K562 (cell line): Measurements from ENCODE around the gene IMMP2L.

Source experiments
- ATF2 ChIP-seq: sonication (generic); formaldehyde crosslinking; IDR thresholded peaks from 2 replicates; pipeline ENCODE4 v1.8.1; 2022; ENCODE audit warnings: missing genetic modification reagents
- CTCF ChIP-seq, 3 experiments: IDR thresholded peaks in 2 of 3; conservative IDR thresholded peaks in 1 of 3; 2 replicates each; pipeline ENCODE4 v1.5.1; 2011 to 2012; ENCODE audit warnings: low read length in 3 of 3, mild to moderate bottlenecking in 3 of 3, control low read depth in 2 of 3, improper control_type of control experiment in 1 of 3, inconsistent platforms in 1 of 3, low read depth in 1 of 3, mixed read lengths in 1 of 3, moderate library complexity in 1 of 3; ENCODE audit not compliant: insufficient read depth in 2 of 3
- NRF1 ChIP-seq, 2 experiments: fragments of 450-650 bp; IDR thresholded peaks in 1 of 2; conservative IDR thresholded peaks in 1 of 2; 2 replicates each; pipeline ENCODE4 v1.6.1; 2014; ENCODE audit warnings: mild to moderate bottlenecking in 2 of 2
- RAD21 ChIP-seq, 2 experiments: fragments of 250-450 bp in 1 of 2; fragments of 450-650 bp in 1 of 2; sonication (Bioruptor Pico) in 1 of 2; formaldehyde crosslinking in 1 of 2; IDR thresholded peaks in 1 of 2; conservative IDR thresholded peaks in 1 of 2; 2 replicates each; pipeline versions ENCODE4 v1.4.0 to v1.8.0; 2020 to 2022; ENCODE audit warnings: mild to moderate bottlenecking in 2 of 2, moderate library complexity in 1 of 2
- REST ChIP-seq, 2 experiments: fragments of 450-650 bp; formaldehyde crosslinking in 1 of 2; IDR thresholded peaks; 2 replicates each; pipeline versions ENCODE4 v1.4.0 to v1.6.1; 2014 to 2020; ENCODE audit warnings: mild to moderate bottlenecking in 2 of 2, borderline replicate concordance in 1 of 2, low read depth in 1 of 2
- SIN3A ChIP-seq, 2 experiments: fragments of 150-350 bp in 1 of 2; IDR thresholded peaks; 2 replicates each; pipeline ENCODE4 v1.6.1; 2011 to 2016; ENCODE audit warnings: borderline replicate concordance in 2 of 2, low read depth in 2 of 2, low read length in 2 of 2, mild to moderate bottlenecking in 2 of 2, moderate library complexity in 2 of 2; ENCODE audit not compliant: control insufficient read depth in 1 of 2
- ZNF449 ChIP-seq: fragments of 250-450 bp; sonication (Bioruptor Pico); IDR thresholded peaks from 2 replicates; pipeline ENCODE4 v1.8.0; 2022; ENCODE audit warnings: moderate library complexity, mild to moderate bottlenecking, inconsistent platforms

- TF ChIP-seq ZNF449 (no peak), CTCF (IDR thresholded peaks at IDR 0.05 in 2 of 3, conservative IDR thresholded peaks at IDR 0.05 in 1 of 3; ENCODE audit: insufficient read depth in 2 of 3, low read depth in 1 of 3, low read length in 3 of 3) (no peak), RAD21 (CRISPR knock-in tag; conservative IDR thresholded peaks at IDR 0.05 in 1 of 2, IDR thresholded peaks at IDR 0.05 in 1 of 2) (no peak), ATF2 (no peak), SIN3A (IDR thresholded peaks at IDR 0.05; ENCODE audit: borderline replicate concordance in 2 of 2, control insufficient read depth in 1 of 2, low read depth in 2 of 2, low read length in 2 of 2) (no peak), REST (IDR thresholded peaks at IDR 0.05; ENCODE audit: borderline replicate concordance) (no peak), REST (CRISPR knock-in tag; IDR thresholded peaks at IDR 0.05; ENCODE audit: low read depth) (no peak), NRF1 (conservative IDR thresholded peaks at IDR 0.05 in 1 of 2, IDR thresholded peaks at IDR 0.05 in 1 of 2) (no peak)
Observed at GRCh38 chr7:110857106-110857505, 705.2 kb downstream of the IMMP2L start.
